Endothelial cell of umbilical vein (primary cell): ENCODE results near the gene DNAH10. TPM values are rescaled to one million over a fixed set of nuclear protein-coding genes. Genes with fewer than 3 reads are reported as not detected.

Experiments used
- BruUV-seq: library from RNA; stranded (reverse); fragments of 400-500 nt; replicated peaks from 2 replicates; lab custom pipeline; 2021; lab: Mats Ljungman, UMichigan
- CTCF ChIA-PET: fragments of 300-600, 350-600 bp; sonication (Branson Sonifier 250); formaldehyde crosslinking; loops from one replicate; lab custom pipeline; 2021; ENCODE audit warnings: antibody characterized with exemption, inconsistent platforms; lab: Charles Lee
- POLR2A ChIA-PET: fragments of 300-600, 350-600 bp; sonication (Branson Sonifier 250); formaldehyde crosslinking; loops from one replicate; lab custom pipeline; 2021; ENCODE audit warnings: antibody characterized with exemption, inconsistent platforms; lab: Charles Lee
- DNase-seq: peaks from one replicate; pipeline ENCODE4 v3.0.0-alpha.2; 2011; ENCODE audit warnings: low read depth, low spot score
- FAIRE-seq: peaks from 2 replicates; lab custom pipeline; 2011; peaks lifted over from hg19 to GRCh38; lab: Jason Lieb, UNC
- H2AFZ ChIP-seq: 2 replicates; pipeline ENCODE4 v1.6.0; 2012; ENCODE audit warnings: low read depth, low read length, control low read depth, inconsistent platforms
- H3K27ac ChIP-seq: 2 replicates; pipeline ENCODE4 v1.5.1; 2011; ENCODE audit warnings: low read depth, mild to moderate bottlenecking, control low read depth, low read length, moderate library complexity; ENCODE audit not compliant: insufficient read depth
- H3K27me3 ChIP-seq, 2 experiments: 2 replicates each; pipeline versions ENCODE4 v1.6.0 to v1.6.1; 2011; ENCODE audit warnings: low read length in 2 of 2, mixed read lengths in 1 of 2; ENCODE audit not compliant: control insufficient read depth in 2 of 2, insufficient read depth in 2 of 2
- H3K36me3 ChIP-seq, 2 experiments: 2 replicates in 1 of 2; 3 replicates in 1 of 2; pipeline ENCODE4 v1.5.1; 2011; ENCODE audit warnings: low read length in 2 of 2, mild to moderate bottlenecking in 1 of 2, moderate library complexity in 1 of 2; ENCODE audit not compliant: control insufficient read depth in 2 of 2, insufficient read depth in 2 of 2; ENCODE audit errors: extremely low read depth in 1 of 2
- H3K4me1 ChIP-seq: 3 replicates; pipeline ENCODE4 v1.5.1; 2011; ENCODE audit warnings: mild to moderate bottlenecking, low read length; ENCODE audit not compliant: control insufficient read depth, insufficient read depth; ENCODE audit errors: extremely low read depth
- H3K4me2 ChIP-seq: 2 replicates; pipeline ENCODE4 v1.6.1; 2011; ENCODE audit warnings: low read length, control low read depth, mixed read lengths; ENCODE audit not compliant: insufficient read depth
- H3K4me3 ChIP-seq, 3 experiments: fragments of 200-600 bp in 1 of 3; sonication (generic), shearing (Covaris generic) in 1 of 3; replicated peaks in 1 of 3; 2 replicates each; pipeline ENCODE4 v1.5.1; 2011 to 2016; ENCODE audit warnings: control low read depth in 3 of 3, low read length in 3 of 3, mild to moderate bottlenecking in 2 of 3, inconsistent platforms in 1 of 3, low read depth in 1 of 3, moderate library complexity in 1 of 3; ENCODE audit not compliant: insufficient read depth in 1 of 3
- H3K79me2 ChIP-seq: 2 replicates; pipeline ENCODE4 v1.6.0; 2012; ENCODE audit warnings: low read length, inconsistent platforms; ENCODE audit not compliant: control insufficient read depth, insufficient read depth
- H3K9ac ChIP-seq: replicated peaks from 2 replicates; pipeline ENCODE3; 2011; ENCODE audit warnings: low read length, control low read depth; ENCODE audit not compliant: insufficient read depth; ENCODE audit errors: extremely low read depth
- H3K9me1 ChIP-seq: replicated peaks from 3 replicates; pipeline ENCODE4 v1.6.0; 2011; ENCODE audit warnings: mild to moderate bottlenecking, low read length; ENCODE audit not compliant: control insufficient read depth, insufficient read depth; ENCODE audit errors: extremely low read depth
- H3K9me3 ChIP-seq: replicated peaks from 2 replicates; pipeline ENCODE4 v1.5.1; 2012; ENCODE audit warnings: low read length, inconsistent platforms; ENCODE audit not compliant: control insufficient read depth, insufficient read depth
- H4K20me1 ChIP-seq: replicated peaks from 2 replicates; pipeline ENCODE3; 2011; ENCODE audit warnings: mild to moderate bottlenecking, low read length; ENCODE audit not compliant: control insufficient read depth, insufficient read depth; ENCODE audit errors: extremely low read depth
- CTCF ChIP-seq, 2 donors: IDR thresholded peaks; 1 replicate in 1 of 2; 2 replicates in 1 of 2; pipeline ENCODE4 v1.5.1; 2011; ENCODE audit warnings: low read length in 2 of 2, mild to moderate bottlenecking in 2 of 2, moderate library complexity in 2 of 2, control low read depth in 1 of 2, inconsistent platforms in 1 of 2, low read depth in 1 of 2; ENCODE audit not compliant: insufficient read depth in 1 of 2; ENCODE audit errors: extremely low read depth in 1 of 2
- EZH2 ChIP-seq: IDR thresholded peaks from 2 replicates; pipeline ENCODE4 v1.6.1; 2012; ENCODE audit warnings: borderline replicate concordance, low read depth, mild to moderate bottlenecking, moderate library complexity, low read length, inconsistent platforms; ENCODE audit not compliant: severe bottlenecking
- FOS ChIP-seq: IDR thresholded peaks from 2 replicates; pipeline ENCODE4 v1.6.1; 2011; ENCODE audit warnings: mild to moderate bottlenecking, low read length, moderate library complexity, borderline replicate concordance; ENCODE audit not compliant: insufficient read depth
- GATA2 ChIP-seq: IDR thresholded peaks from 2 replicates; pipeline ENCODE4 v1.7.0; 2011; ENCODE audit warnings: low read depth, mild to moderate bottlenecking, moderate library complexity, mixed read lengths, low read length; ENCODE audit not compliant: insufficient read length, insufficient read depth
- JUN ChIP-seq: IDR thresholded peaks from 2 replicates; pipeline ENCODE4 v1.6.1; 2011; ENCODE audit warnings: borderline replicate concordance, low read depth; ENCODE audit not compliant: insufficient read length, insufficient read depth
- MAX ChIP-seq: IDR thresholded peaks from 2 replicates; pipeline ENCODE4 v1.6.1; 2011; ENCODE audit not compliant: insufficient read depth, insufficient read length
- MYC ChIP-seq: IDR thresholded peaks from one replicate; pipeline ENCODE4 v1.6.1; 2011; ENCODE audit warnings: mild to moderate bottlenecking, low read depth, low read length
- POLR2A ChIP-seq: IDR thresholded peaks from 2 replicates; pipeline ENCODE4 v1.6.1; 2012; ENCODE audit warnings: low read depth, mild to moderate bottlenecking, control low read depth, low read length
- POLR2AphosphoS5 ChIP-seq: IDR thresholded peaks from 2 replicates; pipeline ENCODE4 v1.6.1; 2012; ENCODE audit warnings: low read depth, mild to moderate bottlenecking, control low read depth, low read length, moderate library complexity; ENCODE audit not compliant: insufficient read depth
- dilution Hi-C: fragments of 300-500 bp; cut with MboI; formaldehyde crosslinking; loops from one replicate; pipeline ENCODE4 v1.15.0; 2019; ENCODE audit warnings: low sequenced_read_pairs; ENCODE audit not compliant: extremely low pct_ligation_motif_present
- intact Hi-C: fragments of 100-400 bp; cut with micrococcal nuclease; formaldehyde crosslinking; loops from one replicate; pipeline ENCODE4 v1.10.0; 2022
- polyA plus RNA-seq, 4 experiments: library from polyadenylated mRNA; depleted of rRNA in 3 of 4; stranded (reverse) in 3 of 4; unstranded in 1 of 4; fragments of >200 nt; gene quantifications; 2 replicates each; pipeline versions ENCODE4 v1.2.1 to v1.2.3, GENCODE V29; 2011 to 2012; ENCODE audit warnings: missing spikeins in 1 of 4
- total RNA-seq: library from RNA; stranded (reverse); gene quantifications from 2 replicates; pipeline ENCODE4 v1.2.3, GENCODE V29; 2021

The DNAH10 gene
- total and polyA plus RNA-seq, 2 donors (not counting 3 experiments of a cell fraction or from before 2014, with no cell fraction given): 0.04 to 0.31 TPM

GRCh38 chr12:123933214-123933613 is 171.1 kb downstream of the DNAH10 start:
- ChIA-PET CTCF (interaction anchor here (1.0 to 1.5 kb wide), 4 partner anchors 8 to 28 kb away, joined by 3 to 5 read pairs (median 3); no protein-coding TSS in a partner anchor), POLR2A (no interaction called here)
- dilution Hi-C loops (no loop called here), intact Hi-C loops (no loop called here)
- TF ChIP-seq EZH2 (no peak), POLR2A (no peak), MYC (no peak), GATA2 (no peak), CTCF (IDR thresholded peaks at IDR 0.05; ENCODE audit: extremely low read depth in 1 of 2, insufficient read depth in 1 of 2, low read depth in 1 of 2, low read length in 2 of 2) (no peak), POLR2AphosphoS5 (no peak), JUN (no peak), MAX (no peak), FOS (no peak)
- FAIRE-seq (no peak), DNase-seq (no peak)
- H3K4me1 ChIP-seq: no peaks in the 10 kb centered on the region
- H4K20me1 ChIP-seq: no peaks in the 10 kb centered on the region
- H3K36me3 ChIP-seq: peaks cover 0 to 2% of the 10 kb centered on the region in 2 experiments
- H3K4me2 ChIP-seq: no peak overlapping the region
- H2AFZ ChIP-seq: no peak overlapping the region
- no peaks in the 10 kb centered on the region for H3K9me1 ChIP-seq
- no peak overlapping the region for H3K9ac ChIP-seq
- H3K4me3 ChIP-seq: no peak overlapping the region
- no peaks in the 10 kb centered on the region for H3K9me3 ChIP-seq
- no TSS peak for BruUV-seq
- no peaks in the 10 kb centered on the region for H3K27me3 ChIP-seq
- H3K79me2 ChIP-seq: no peaks in the 10 kb centered on the region
- H3K27ac ChIP-seq: no peak overlapping the region
